HG02840 (cell line): Measurements from ENCODE around the gene FERD3L.
"Not testable (repeated sequence)": the region's sequence is repeated elsewhere in the genome, so short reads cannot be mapped to it uniquely, and the experiment has no call there.

ENCODE experiments used
- ATAC-seq: cut with Tn5 transposase; IDR thresholded peaks from one replicate; pipeline ENCODE4 v1.9.1; 2021; ENCODE audit warnings: mild to moderate bottlenecking, moderate library complexity, moderate number of reproducible peaks; ENCODE audit not compliant: unreplicated experiment, low FRiP score

FERD3L gene

GRCh38 chr7:19144661-19145433, at the start of gene FERD3L:
Gene FERD3L (minus strand): TSS chr7:19145421. CDS start chr7:19145362, 59 bp downstream.
- ATAC-seq = no peak

- ATAC-seq = not testable (repeated sequence)
These were observed 49.2 kb upstream of the FERD3L start for GRCh38 chr7:19194417-19194816.

- ATAC-seq = no peak
These were observed 36.4 kb upstream of the FERD3L start for GRCh38 chr7:19181634-19182033.

GRCh38 chr7:19178595-19178994, 33.4 kb upstream of the FERD3L start:
- no peak for ATAC-seq

- ATAC-seq = no peak
These were observed 32.0 kb upstream of the FERD3L start for GRCh38 chr7:19177269-19177668.

GRCh38 chr7:19175241-19175640, 30.0 kb upstream of the FERD3L start:
- ATAC-seq = no peak

- ATAC-seq = no peak
These were observed 16.4 kb upstream of the FERD3L start for GRCh38 chr7:19161671-19162070.

- ATAC-seq = no peak
These were observed 1.5 kb upstream of the FERD3L start for GRCh38 chr7:19146699-19147098.

GRCh38 chr7:19145434-19146115, 354 bp upstream of the FERD3L start:
- ATAC-seq = no peak

- no peak for ATAC-seq
These were observed 1.2 kb downstream of the FERD3L start for GRCh38 chr7:19143881-19144574.

- no peak for ATAC-seq
These were observed 5.4 kb downstream of the FERD3L start for GRCh38 chr7:19139706-19140327.

GRCh38 chr7:19133886-19134285, 11.3 kb downstream of the FERD3L start:
- ATAC-seq = no peak

- no peak for ATAC-seq
These were observed 11.8 kb downstream of the FERD3L start for GRCh38 chr7:19133390-19133789.

- ATAC-seq = no peak
These were observed 16.4 kb downstream of the FERD3L start for GRCh38 chr7:19128856-19129255.

GRCh38 chr7:19121977-19122588, 23.1 kb downstream of the FERD3L start:
- no peak for ATAC-seq

GRCh38 chr7:19119870-19120486, 25.2 kb downstream of the FERD3L start:
- ATAC-seq = no peak

GRCh38 chr7:19119372-19119771, 25.8 kb downstream of the FERD3L start:
- ATAC-seq = no peak

GRCh38 chr7:19118636-19119371, 26.4 kb downstream of the FERD3L start:
- no peak for ATAC-seq

- ATAC-seq = no peak
These were observed 27.2 kb downstream of the FERD3L start for GRCh38 chr7:19117870-19118608.
